GM10248 (cell line): ENCODE results near the gene GPR146.

Source experiments
- CTCF ChIA-PET: fragments of 300-600 bp; sonication (Branson Sonifier 250); formaldehyde crosslinking; extraction: SDS; loops from one replicate; lab custom pipeline; 2021; ENCODE audit warnings: antibody characterized with exemption; lab: Yijun Ruan, JAX
- POLR2A ChIA-PET: fragments of 350-650 bp; sonication (Branson Sonifier 250); formaldehyde crosslinking; extraction: SDS; loops from one replicate; lab custom pipeline; 2020; ENCODE audit warnings: antibody characterized with exemption; lab: Yijun Ruan, JAX
- DNase-seq: peaks from one replicate; pipeline ENCODE4 v3.0.0; 2012; ENCODE audit errors: extremely low spot score
- TF ChIP-seq, protein P1 (sequence below): IDR thresholded peaks from 2 replicates; pipeline ENCODE4 v1.5.1; 2012; ENCODE audit warnings: mild to moderate bottlenecking, low read depth; ENCODE audit errors: extremely low read depth, missing control alignments, control extremely low read depth

GPR146 gene

DNA sequence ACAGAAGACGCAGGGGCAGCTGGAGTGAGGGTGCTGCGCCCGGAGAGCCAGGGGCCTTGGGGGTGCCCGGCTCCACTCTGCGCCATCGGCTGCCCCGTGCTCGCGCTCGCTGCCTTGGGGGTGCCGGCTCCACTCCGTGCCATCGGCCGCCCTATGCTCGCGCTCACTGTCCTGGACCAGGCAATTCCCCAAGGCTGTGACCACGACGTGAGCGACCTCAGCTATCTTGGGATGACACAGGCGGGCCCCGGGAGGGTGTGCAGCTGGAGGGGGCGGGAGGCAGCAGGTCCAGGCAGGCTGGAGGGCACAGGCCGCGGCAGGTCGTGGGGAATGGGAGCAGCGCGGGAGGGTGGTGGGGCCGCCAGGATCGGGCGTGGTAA is 31.6 kb upstream of the GPR146 start:
- CTCF ChIA-PET, result interaction anchor here (1.5 to 3.4 kb wide), 3 partner anchors 19 to 53 kb away, joined by 3 to 17 read pairs (median 11); partner anchors contain the start of gene GPR146
- TF ChIP-seq, protein P1, sequence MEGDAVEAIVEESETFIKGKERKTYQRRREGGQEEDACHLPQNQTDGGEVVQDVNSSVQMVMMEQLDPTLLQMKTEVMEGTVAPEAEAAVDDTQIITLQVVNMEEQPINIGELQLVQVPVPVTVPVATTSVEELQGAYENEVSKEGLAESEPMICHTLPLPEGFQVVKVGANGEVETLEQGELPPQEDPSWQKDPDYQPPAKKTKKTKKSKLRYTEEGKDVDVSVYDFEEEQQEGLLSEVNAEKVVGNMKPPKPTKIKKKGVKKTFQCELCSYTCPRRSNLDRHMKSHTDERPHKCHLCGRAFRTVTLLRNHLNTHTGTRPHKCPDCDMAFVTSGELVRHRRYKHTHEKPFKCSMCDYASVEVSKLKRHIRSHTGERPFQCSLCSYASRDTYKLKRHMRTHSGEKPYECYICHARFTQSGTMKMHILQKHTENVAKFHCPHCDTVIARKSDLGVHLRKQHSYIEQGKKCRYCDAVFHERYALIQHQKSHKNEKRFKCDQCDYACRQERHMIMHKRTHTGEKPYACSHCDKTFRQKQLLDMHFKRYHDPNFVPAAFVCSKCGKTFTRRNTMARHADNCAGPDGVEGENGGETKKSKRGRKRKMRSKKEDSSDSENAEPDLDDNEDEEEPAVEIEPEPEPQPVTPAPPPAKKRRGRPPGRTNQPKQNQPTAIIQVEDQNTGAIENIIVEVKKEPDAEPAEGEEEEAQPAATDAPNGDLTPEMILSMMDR, result no peak
- no peak for DNase-seq
- POLR2A ChIA-PET, result interaction anchor here (0.6 kb wide), 1 partner anchor 136 kb away, joined by 3 read pairs; no protein-coding TSS in a partner anchor

DNA sequence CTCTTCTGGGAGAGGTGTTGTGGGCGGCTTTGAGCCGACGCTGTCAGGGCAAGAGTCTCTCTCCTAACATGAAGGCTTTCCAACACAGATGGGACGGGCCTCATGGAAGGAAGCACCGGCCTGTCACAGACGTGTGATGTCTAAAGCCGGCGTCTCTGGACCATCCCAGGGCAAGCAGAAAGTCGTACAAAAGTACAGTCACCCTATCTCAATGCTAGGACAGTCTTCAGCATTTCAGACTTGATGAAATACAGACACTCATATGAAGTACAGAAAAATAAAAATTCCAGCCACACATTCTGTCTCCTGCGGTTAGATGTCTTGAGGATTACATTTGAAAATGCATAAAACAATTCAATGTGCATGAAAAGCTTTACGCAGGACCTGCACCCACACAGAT is 30.8 kb upstream of the GPR146 start:
- ChIA-PET POLR2A (no interaction called here), CTCF (interaction anchor here (0.8 to 3.4 kb wide), 4 partner anchors 19 to 73 kb away, joined by 3 to 17 read pairs (median 7); partner anchors contain the start of gene GPR146)
- TF ChIP-seq, protein P1, result no peak
- DNase-seq, result no peak

DNA sequence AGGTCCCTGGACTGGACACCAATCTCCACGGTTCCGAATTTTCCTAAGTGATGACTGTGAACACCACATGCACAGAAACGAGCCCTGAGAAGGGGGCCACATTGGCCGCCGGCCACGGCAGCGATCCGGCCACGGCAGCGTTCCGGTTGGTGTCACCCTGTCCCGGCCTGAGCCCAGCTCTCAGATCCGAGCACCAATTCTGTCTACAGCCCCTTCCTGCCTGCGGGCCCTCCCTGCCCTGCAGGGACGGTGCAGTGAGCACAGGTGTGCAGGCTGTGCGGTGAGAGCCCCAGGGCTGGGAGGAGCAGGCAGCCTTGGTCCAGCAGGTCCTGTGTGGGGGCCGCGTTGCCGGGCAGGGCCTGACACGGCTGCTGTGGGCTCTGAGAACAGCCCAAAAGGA is 29.7 kb upstream of the GPR146 start:
- no peak for DNase-seq
- ChIA-PET POLR2A (no interaction called here), CTCF (interaction anchor here (0.8 to 3.4 kb wide), 3 partner anchors 21 to 71 kb away, joined by 3 to 17 read pairs (median 3); partner anchors contain the start of gene GPR146)
- TF ChIP-seq, protein P1, result no peak

DNA sequence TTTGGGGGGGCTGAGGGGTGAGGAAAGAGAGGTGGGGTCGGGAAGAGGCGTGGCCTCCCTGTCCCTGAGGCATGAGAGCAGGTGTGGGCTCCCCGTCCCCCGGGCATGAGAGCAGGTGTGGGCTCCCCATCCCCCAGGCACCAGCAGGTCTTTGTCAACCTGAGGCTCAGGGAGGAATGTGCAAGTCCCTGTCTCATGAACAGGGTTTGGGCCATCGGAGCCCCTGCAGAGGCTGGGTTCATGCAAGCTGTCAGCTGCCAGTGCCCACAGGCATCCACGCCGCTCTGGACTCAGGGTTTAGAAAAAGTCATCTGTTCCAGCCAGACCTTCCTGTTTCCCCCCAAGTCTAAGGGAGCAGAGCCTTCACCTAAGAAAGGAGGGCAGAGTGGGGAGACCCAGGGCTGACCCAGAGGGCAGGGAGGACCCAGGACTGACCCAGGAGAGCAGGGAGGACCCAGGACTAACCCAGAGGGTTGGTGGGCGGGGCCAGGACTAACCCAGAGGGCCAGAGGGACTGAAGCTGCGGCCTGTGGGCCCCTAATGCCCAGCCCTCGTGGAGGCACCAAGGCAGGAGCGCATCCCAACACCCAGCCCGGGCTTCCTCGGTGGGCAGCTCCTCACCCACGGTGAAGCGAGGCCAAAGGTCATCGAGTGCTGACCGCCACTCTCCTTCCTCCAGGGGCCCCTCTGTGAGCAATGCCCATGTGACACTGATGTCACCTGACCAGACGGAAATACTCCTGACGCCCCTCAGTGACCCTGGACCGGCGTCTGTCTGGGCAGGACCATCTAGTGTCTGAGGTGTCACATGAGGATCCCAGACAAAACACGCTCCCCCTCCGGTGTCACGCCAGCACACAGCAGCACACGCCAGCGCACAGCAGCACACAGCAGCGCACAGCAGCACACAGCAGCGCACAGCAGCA is 28.9 kb upstream of the GPR146 start:
- TF ChIP-seq, protein P1, result no peak
- ChIA-PET CTCF (interaction anchor here (1.0 kb wide), 1 partner anchor 50 kb away, joined by 3 read pairs; no protein-coding TSS in a partner anchor), POLR2A (no interaction called here)
- no peak for DNase-seq

DNA sequence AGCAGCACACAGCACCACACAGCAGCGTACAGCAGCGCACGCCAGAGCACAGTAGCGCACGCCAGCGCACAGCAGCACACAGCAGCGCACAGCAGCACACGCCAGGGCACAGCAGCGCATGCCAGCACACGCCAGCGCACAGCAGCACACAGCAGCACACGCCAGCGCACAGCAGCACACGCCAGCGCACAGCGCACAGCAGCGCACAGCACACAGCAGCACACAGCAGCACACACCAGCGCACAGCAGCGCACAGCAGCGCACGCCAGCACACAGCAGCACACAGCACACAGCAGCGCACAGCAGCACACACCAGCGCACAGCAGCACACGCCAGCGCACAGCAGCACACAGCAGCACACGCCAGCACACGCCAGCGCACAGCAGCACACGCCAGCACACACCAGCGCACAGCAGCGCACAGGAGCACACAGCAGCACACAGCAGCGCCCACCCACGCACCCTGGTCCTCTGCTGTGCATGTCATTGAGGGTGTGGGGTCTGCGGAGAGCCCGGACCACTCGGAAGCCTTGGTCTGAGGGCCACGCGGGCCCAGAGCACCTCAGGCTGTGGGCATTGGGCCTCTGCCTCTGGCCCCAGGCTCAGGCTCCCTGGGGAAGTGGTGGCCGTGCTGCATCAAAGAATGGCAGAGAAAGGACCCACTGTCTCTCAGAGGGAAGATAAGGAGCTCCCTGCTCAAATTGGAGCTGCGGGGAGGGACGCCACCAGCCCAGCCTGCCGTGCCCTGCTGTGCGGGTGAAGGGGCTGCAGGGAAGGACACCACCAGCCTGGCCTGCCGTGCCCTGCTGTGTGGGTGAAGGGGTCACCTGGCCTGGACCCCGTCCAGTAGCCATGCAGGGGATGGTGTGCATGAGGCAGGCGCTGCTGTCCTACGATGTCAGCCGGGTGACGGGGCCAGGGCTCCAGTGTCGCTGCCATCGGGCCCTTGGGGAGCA is 27.5 kb upstream of the GPR146 start:
- DNase-seq, result no peak
- ChIA-PET POLR2A (no interaction called here), CTCF (interaction anchor here (1.0 kb wide), 1 partner anchor 23 kb away, joined by 3 read pairs; no protein-coding TSS in a partner anchor)
- TF ChIP-seq, protein P1, result no peak

DNA sequence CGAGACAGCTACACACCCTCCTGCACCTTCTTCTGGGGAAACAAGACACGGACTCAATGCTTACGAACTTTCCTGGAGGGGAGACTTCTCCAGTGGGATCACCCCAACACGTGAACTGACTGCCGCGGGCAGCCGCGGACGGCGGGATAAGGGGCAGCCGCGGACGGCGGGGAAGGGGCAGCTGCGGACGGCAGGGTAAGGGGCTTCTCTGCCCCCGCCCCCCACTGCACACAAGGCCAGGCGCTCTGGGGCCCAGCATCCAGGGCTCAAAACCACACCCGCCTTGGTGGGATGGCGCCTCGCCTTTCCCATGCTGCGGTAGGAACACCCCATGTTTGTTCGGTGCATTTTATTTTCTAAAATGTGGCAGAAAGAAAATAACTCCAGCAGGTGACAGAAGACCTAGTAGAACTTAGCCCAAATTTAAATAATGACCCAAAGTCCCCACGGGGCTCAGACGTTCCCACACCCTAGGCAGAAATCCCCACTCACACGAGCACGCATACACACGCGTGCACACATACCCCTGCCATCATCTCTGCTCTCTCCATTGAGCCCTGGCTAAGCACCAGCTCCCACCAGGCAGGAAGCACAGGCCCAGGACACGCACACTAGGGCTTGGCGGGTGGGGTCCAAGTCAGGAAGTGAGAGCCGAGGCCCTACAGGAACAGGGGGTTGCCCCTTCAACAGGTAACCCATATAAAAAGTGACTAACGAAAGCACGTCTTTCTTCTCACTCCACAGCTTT is 26.6 kb upstream of the GPR146 start:
- TF ChIP-seq, protein P1, result no peak
- CTCF ChIA-PET, result interaction anchor here (1.0 to 8.8 kb wide), 3 partner anchors 22 to 47 kb away, joined by 3 to 90 read pairs (median 7); no protein-coding TSS in a partner anchor
- DNase-seq, result no peak

More for the DNA sequence above, 26.6 kb upstream of the GPR146 start:
- POLR2A ChIA-PET, result no interaction called here
